Tibial nerve (tissue), 3 donors: ENCODE measurements around the gene CLASP1.

Experiments
- CTCF ChIP-seq, 5 experiments: fragments of 200-600 bp in 3 of 5; fragments of 450-650 bp in 2 of 5; sonication (generic) in 3 of 5; IDR thresholded peaks; one replicate each; pipeline ENCODE4 v1.5.1; 2016 to 2019; ENCODE audit warnings: antibody characterized with exemption in 5 of 5, mild to moderate bottlenecking in 3 of 5, moderate library complexity in 2 of 5
- POLR2A ChIP-seq, 2 donors: fragments of 450-650 bp; IDR thresholded peaks; one replicate each; pipeline ENCODE4 v1.6.1; 2017; ENCODE audit warnings: antibody characterized with exemption in 2 of 2, mild to moderate bottlenecking in 2 of 2, moderate library complexity in 2 of 2

GRCh38 chr2:121350402-121350775 lies 298.9 kb downstream of the CLASP1 start:
- TF ChIP-seq CTCF (IDR thresholded peaks at IDR 0.05) (no peak), POLR2A (IDR thresholded peaks at IDR 0.05) (no peak)
